Type B pancreatic cell (in vitro differentiated cells): ENCODE data around the gene DYNLRB1. TPM values are rescaled to one million over a fixed set of nuclear protein-coding genes. Genes with fewer than 3 reads are reported as not detected.

Experiments used
- DNase-seq: peaks from one replicate; pipeline ENCODE4 v3.0.0; 2021; ENCODE audit warnings: mixed read lengths; ENCODE audit not compliant: unreplicated experiment; ENCODE audit errors: extremely low spot score
- H3K27ac Mint-ChIP-seq: 2 replicates; pipeline ENCODE4 v1.8.0; 2021; ENCODE audit warnings: mild to moderate bottlenecking, mixed read lengths
- H3K27me3 Mint-ChIP-seq: 2 replicates; pipeline ENCODE4 v1.8.0; 2021; ENCODE audit warnings: mixed read lengths
- H3K36me3 Mint-ChIP-seq: 2 replicates; pipeline ENCODE4 v1.8.0; 2021; ENCODE audit warnings: mixed read lengths
- H3K4me1 Mint-ChIP-seq: one replicate; pipeline ENCODE4 v1.8.0; 2021; ENCODE audit warnings: mixed read lengths; ENCODE audit not compliant: unreplicated experiment
- H3K4me3 Mint-ChIP-seq: 2 replicates; pipeline ENCODE4 v1.8.0; 2021; ENCODE audit warnings: mild to moderate bottlenecking, mixed read lengths
- H3K9me3 Mint-ChIP-seq: 2 replicates; pipeline ENCODE4 v1.8.0; 2021; ENCODE audit warnings: mixed read lengths
- total RNA-seq: library from RNA; stranded (reverse); gene quantifications from 2 replicates; pipeline ENCODE4 v1.2.1, GENCODE V29; 2021; ENCODE audit warnings: low replicate concordance
- TF ChIP-seq, protein P1 (sequence below): fragments of 200-600 bp; sonication (generic); conservative IDR thresholded peaks from 2 replicates; pipeline ENCODE4 v1.5.0; 2021; ENCODE audit warnings: antibody characterized with exemption, mild to moderate bottlenecking

The DYNLRB1 gene
- total RNA-seq, 1 donor from 2014 or later = 164 TPM

DNA sequence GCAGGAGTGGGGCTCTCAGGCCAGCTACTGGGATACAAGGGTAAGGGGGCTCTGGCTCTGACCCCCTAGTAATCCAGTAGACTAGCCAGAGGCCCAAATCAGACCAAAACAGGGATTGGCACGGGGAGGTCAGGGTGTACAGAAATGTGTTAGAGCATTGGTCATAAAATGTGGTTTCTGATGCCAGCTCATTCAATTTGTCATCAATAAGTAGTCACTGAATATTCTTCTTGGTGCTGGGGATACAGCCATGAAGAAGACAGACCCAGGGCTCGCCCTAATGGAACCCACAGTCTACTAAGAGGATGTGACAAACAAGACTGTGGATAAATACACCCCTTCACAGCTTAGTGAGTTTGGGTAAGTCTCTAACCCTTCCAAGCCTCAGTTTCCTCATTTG is 53.4 kb downstream of the DYNLRB1 start:
- no peak overlapping the region for H3K4me3 Mint-ChIP-seq
- TF ChIP-seq, protein P1, sequence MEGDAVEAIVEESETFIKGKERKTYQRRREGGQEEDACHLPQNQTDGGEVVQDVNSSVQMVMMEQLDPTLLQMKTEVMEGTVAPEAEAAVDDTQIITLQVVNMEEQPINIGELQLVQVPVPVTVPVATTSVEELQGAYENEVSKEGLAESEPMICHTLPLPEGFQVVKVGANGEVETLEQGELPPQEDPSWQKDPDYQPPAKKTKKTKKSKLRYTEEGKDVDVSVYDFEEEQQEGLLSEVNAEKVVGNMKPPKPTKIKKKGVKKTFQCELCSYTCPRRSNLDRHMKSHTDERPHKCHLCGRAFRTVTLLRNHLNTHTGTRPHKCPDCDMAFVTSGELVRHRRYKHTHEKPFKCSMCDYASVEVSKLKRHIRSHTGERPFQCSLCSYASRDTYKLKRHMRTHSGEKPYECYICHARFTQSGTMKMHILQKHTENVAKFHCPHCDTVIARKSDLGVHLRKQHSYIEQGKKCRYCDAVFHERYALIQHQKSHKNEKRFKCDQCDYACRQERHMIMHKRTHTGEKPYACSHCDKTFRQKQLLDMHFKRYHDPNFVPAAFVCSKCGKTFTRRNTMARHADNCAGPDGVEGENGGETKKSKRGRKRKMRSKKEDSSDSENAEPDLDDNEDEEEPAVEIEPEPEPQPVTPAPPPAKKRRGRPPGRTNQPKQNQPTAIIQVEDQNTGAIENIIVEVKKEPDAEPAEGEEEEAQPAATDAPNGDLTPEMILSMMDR = no peak
- H3K36me3 Mint-ChIP-seq = peaks cover 24% of the 10 kb centered on the region
- peaks cover 34% of the 10 kb centered on the region for H3K4me1 Mint-ChIP-seq
- no peak for DNase-seq
- H3K9me3 Mint-ChIP-seq = no peaks in the 10 kb centered on the region
- no peak overlapping the region for H3K27ac Mint-ChIP-seq
- no peaks in the 10 kb centered on the region for H3K27me3 Mint-ChIP-seq

DNA sequence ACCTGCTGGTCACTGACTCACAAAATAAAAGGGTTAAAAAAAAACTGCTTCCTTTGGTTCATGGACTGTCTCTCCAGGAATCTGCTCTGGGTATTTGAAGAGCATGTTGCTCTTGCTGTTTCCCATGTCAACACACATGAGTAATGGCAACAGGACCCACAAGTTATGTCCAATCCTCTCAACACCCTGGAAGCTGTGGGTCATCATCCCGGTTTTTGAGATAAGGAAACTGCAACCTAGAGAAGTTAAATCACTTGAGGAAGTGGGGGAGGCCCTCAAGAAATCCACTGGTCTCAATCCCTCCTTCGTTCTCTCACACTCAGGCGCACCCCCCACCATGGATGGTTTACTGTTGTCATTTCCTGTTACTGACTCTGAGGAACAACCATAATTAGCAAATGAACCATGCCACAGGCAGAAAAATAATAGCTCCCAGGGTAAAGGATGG is 54.7 kb downstream of the DYNLRB1 start:
- H3K4me1 Mint-ChIP-seq = peaks cover 29% of the 10 kb centered on the region

DNA sequence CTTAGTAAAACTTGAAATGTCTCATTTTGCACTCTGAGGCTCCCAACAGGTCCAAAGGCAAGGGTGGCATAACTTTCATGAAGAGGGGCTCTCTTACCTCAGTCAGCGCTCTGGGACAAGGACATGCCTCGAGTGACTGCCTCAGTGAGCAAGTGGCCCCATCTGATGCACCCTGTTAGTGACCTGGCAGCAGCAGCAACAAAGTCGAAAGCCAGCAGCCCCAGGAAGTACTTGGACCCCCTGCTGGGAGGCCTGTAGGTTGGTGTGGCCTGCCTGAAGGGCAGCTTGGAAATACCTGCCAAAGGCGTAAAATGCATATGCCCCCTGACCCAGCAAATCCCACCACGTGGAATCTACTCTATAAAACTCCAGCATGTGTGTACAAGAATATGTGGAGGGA is 55.5 kb downstream of the DYNLRB1 start:
- TF ChIP-seq, protein P1 = no peak
- H3K9me3 Mint-ChIP-seq = no peaks in the 10 kb centered on the region
- H3K36me3 Mint-ChIP-seq = peaks cover 32% of the 10 kb centered on the region
- peaks cover 27% of the 10 kb centered on the region for H3K4me1 Mint-ChIP-seq
- H3K27me3 Mint-ChIP-seq = no peaks in the 10 kb centered on the region
- H3K27ac Mint-ChIP-seq = no peak overlapping the region
- no peak overlapping the region for H3K4me3 Mint-ChIP-seq
- peak; percentile 69 for DNase-seq

More for the DNA sequence above, 54.7 kb downstream of the DYNLRB1 start:
- TF ChIP-seq, protein P1 = no peak
- Mint-ChIP-seq H3K9me3 (no peaks in the 10 kb centered on the region), H3K27ac (peak overlapping the region; percentile 59), H3K36me3 (peaks cover 32% of the 10 kb centered on the region), H3K27me3 (no peaks in the 10 kb centered on the region), H3K4me3 (no peak overlapping the region)
- peak; percentile 56 for DNase-seq

DNA sequence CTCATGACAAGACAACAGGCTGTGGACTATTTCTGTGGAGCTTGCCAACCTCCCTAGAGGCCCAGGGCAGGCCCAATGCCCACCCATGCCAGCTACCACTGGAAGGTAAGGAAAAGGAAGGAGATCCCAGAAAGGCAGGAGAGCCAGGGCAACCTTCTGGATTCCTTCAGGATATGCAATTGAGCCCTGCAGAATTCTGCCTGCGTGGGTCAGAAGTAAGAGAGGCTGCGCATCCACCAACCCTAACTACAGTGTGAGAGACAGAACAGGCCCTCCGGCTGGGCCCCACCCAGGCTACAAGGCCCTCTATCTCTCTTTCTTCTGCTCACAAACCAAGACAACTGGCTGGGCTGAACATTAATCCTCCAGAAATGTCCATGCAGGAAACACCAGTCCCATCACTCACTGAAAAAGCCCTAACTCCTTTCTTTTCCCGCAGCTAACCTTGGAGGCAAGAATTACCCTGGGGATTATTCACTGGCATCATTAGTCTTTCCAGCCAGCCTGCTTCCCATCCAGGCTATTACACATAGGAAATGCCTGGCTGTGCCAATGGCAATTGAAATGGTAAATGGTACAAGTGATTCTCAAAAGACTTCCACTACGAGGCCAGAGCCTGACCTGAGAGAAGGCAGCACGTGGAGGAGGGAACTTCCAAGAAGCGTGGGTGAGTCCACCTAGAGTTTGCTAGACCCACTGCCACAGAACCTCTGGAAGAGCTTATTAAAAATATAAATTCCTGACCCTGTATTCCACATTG is 57.5 kb downstream of the DYNLRB1 start:
- TF ChIP-seq, protein P1 = no peak
- Mint-ChIP-seq H3K36me3 (peaks cover 32% of the 10 kb centered on the region), H3K27ac (peak overlapping the region; percentile 39), H3K4me3 (no peak overlapping the region), H3K9me3 (no peaks in the 10 kb centered on the region), H3K4me1 (peaks cover 21% of the 10 kb centered on the region), H3K27me3 (no peaks in the 10 kb centered on the region)
- peak; percentile 43 for DNase-seq

DNA sequence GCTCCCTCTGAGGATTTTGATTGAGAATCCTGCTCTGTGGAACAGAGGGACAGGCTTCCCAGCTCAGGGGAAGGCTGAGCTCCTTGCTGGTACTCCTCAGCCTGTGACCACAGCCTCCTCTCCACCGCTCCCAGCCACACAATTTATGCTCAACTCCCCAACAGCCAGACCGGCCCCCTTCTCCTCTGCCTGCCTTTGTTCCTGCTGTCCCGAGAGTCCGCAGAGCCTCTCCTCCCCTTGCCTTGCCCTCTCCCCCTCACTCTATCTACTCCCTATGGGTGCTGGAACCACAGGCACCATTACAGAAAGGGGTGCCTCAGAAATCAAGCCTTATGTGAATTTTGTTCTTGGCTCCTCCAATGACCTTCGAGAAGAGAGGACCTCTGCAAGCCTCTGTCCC is 58.2 kb downstream of the DYNLRB1 start:
- no peak overlapping the region for H3K27ac Mint-ChIP-seq
- peak; percentile 57 for DNase-seq
- no peaks in the 10 kb centered on the region for H3K27me3 Mint-ChIP-seq
- H3K4me1 Mint-ChIP-seq = peaks cover 27% of the 10 kb centered on the region
- H3K9me3 Mint-ChIP-seq = no peaks in the 10 kb centered on the region
- TF ChIP-seq, protein P1 = no peak
- peaks cover 35% of the 10 kb centered on the region for H3K36me3 Mint-ChIP-seq
- no peak overlapping the region for H3K4me3 Mint-ChIP-seq
